GM12865 (cell line): ENCODE results near the gene RASAL2.

ENCODE experiments used
- DNase-seq: peaks from one replicate; pipeline ENCODE4 v3.0.0; 2010; ENCODE audit warnings: low read depth
- H3K4me3 ChIP-seq: 2 replicates; pipeline ENCODE4 v1.5.1; 2011; ENCODE audit warnings: mild to moderate bottlenecking, low read depth, low read length, control low read depth
- CTCF ChIP-seq: IDR thresholded peaks from 2 replicates; pipeline ENCODE4 v1.5.1; 2011; ENCODE audit warnings: low read length, control low read depth, low read depth, inconsistent platforms; ENCODE audit not compliant: insufficient read depth; ENCODE audit errors: missing control alignments

The RASAL2 gene

GRCh38 chr1:178335426-178335825 is 241.5 kb downstream of the RASAL2 start:
- DNase-seq: no peak
- no peak overlapping the region for H3K4me3 ChIP-seq
- no peak for TF ChIP-seq CTCF

- no peak for TF ChIP-seq CTCF
- no peak overlapping the region for H3K4me3 ChIP-seq
- DNase-seq: no peak
Measured at GRCh38 chr1:178337091-178337706, 243.3 kb downstream of the RASAL2 start.

GRCh38 chr1:178339834-178340233 is 245.9 kb downstream of the RASAL2 start:
- no peak overlapping the region for H3K4me3 ChIP-seq
- no peak for DNase-seq
- TF ChIP-seq CTCF: no peak

GRCh38 chr1:178341261-178341956 is 247.5 kb downstream of the RASAL2 start:
- no peak for TF ChIP-seq CTCF
- no peak for DNase-seq
- H3K4me3 ChIP-seq: no peak overlapping the region

GRCh38 chr1:178342745-178343144 is 248.8 kb downstream of the RASAL2 start:
- TF ChIP-seq CTCF: no peak
- no peak for DNase-seq
- H3K4me3 ChIP-seq: no peak overlapping the region

- no peak overlapping the region for H3K4me3 ChIP-seq
- peak; percentile 30 for TF ChIP-seq CTCF
- peak; percentile 16 for DNase-seq
Measured at GRCh38 chr1:178344513-178345091, 250.7 kb downstream of the RASAL2 start.

- DNase-seq: no peak
- H3K4me3 ChIP-seq: no peak overlapping the region
- no peak for TF ChIP-seq CTCF
Measured at GRCh38 chr1:178345238-178345637, 251.3 kb downstream of the RASAL2 start.
